ENCODE results near the gene SYK. TPM values are rescaled to one million over a fixed set of nuclear protein-coding genes. Genes with fewer than 3 reads are reported as not detected.

The SYK gene
- total RNA-seq, 1 experiment from 2014 or later, result 5.9 TPM

DNA sequence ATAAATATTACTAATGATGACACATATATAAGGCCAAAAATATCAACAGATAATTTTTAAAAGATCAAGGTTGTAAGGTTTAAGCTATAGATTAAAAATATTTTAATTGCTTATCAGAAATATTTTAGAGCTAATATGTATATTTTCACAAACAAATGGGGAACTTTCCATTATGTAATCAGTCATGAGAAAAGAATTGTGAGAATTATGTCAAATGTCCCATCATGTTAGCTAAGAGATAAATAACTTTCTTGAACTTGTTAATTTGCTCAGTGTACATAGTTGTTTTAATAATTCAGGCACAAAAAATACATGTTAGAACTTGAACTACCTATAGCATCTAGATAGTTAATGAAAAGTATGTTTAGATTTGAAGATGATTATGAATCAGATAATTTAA is 67.7 kb downstream of the SYK start:
- ChIA-PET CTCF (interaction anchor here (0.6 to 2.5 kb wide), 12 partner anchors 10 to 1294 kb away, joined by 3 to 15 read pairs (median 4); no protein-coding TSS in a partner anchor), POLR2A (no interaction called here)
- Mint-ChIP-seq H3K9me3 (ENCODE audit: unreplicated experiment) (no peaks in the 10 kb centered on the region), H3K27ac (ENCODE audit: low read depth, unreplicated experiment) (no peak overlapping the region), H3K27me3 (ENCODE audit: insufficient read depth, unreplicated experiment) (no peaks in the 10 kb centered on the region), H3K4me1 (ENCODE audit: insufficient read depth, unreplicated experiment) (no peaks in the 10 kb centered on the region), H3K4me3 (ENCODE audit: unreplicated experiment) (no peak overlapping the region), H3K36me3 (ENCODE audit: insufficient read depth, unreplicated experiment) (peaks cover 2% of the 10 kb centered on the region)
- no peak for DNase-seq (ENCODE audit: unreplicated experiment)
- intact Hi-C loops (cut with micrococcal nuclease), result no loop called here
- TF ChIP-seq, protein P1, sequence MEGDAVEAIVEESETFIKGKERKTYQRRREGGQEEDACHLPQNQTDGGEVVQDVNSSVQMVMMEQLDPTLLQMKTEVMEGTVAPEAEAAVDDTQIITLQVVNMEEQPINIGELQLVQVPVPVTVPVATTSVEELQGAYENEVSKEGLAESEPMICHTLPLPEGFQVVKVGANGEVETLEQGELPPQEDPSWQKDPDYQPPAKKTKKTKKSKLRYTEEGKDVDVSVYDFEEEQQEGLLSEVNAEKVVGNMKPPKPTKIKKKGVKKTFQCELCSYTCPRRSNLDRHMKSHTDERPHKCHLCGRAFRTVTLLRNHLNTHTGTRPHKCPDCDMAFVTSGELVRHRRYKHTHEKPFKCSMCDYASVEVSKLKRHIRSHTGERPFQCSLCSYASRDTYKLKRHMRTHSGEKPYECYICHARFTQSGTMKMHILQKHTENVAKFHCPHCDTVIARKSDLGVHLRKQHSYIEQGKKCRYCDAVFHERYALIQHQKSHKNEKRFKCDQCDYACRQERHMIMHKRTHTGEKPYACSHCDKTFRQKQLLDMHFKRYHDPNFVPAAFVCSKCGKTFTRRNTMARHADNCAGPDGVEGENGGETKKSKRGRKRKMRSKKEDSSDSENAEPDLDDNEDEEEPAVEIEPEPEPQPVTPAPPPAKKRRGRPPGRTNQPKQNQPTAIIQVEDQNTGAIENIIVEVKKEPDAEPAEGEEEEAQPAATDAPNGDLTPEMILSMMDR (IDR thresholded peaks at IDR 0.05; ENCODE audit: unreplicated experiment), result no peak
- no TSS peak for BruUV-seq (replicated peaks)

DNA sequence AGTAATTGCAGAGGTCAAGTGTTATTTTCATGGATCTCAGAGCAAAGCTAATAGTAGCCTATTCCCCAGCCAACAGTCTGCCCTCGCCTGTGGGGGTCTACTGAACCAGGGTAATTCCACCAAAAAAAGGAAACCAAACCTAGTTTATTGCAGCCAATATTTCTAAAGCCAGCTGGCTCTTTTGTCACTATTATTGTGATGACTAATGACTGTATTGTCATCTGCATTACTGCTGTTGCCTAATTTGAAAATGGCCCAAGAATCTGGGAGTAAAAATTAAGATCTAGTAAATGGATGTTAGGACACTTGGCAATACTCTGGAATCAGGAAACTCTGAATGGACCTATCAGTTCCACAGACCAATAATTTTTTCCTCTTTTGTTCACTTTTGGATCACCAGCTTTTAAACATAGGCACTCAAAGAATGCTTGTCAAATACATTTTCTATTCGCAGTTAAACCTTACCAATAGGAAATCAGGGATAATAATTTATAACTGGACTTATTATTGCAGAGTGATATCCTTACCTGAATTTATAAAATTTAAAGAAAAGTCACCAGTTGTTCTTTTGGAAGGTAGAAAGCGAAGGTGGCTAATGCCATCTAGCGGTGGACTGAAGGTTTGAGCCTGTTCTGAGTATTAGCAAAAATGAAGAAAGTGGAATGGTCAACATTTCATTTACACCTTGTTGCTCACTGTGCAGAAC is 69.2 kb downstream of the SYK start:
- TF ChIP-seq, protein P1 (IDR thresholded peaks at IDR 0.05; ENCODE audit: unreplicated experiment), result peak; percentile 80
- Mint-ChIP-seq H3K27ac (ENCODE audit: low read depth, unreplicated experiment) (no peak overlapping the region), H3K4me3 (ENCODE audit: unreplicated experiment) (no peak overlapping the region), H3K9me3 (ENCODE audit: unreplicated experiment) (no peaks in the 10 kb centered on the region), H3K27me3 (ENCODE audit: insufficient read depth, unreplicated experiment) (no peaks in the 10 kb centered on the region), H3K36me3 (ENCODE audit: insufficient read depth, unreplicated experiment) (peaks cover 6% of the 10 kb centered on the region), H3K4me1 (ENCODE audit: insufficient read depth, unreplicated experiment) (no peaks in the 10 kb centered on the region)
- DNase-seq (ENCODE audit: unreplicated experiment), result peak; percentile 59
- ChIA-PET POLR2A (no interaction called here), CTCF (interaction anchor here (0.6 to 2.5 kb wide), 22 partner anchors 9 to 1277 kb away, joined by 3 to 15 read pairs (median 4); no protein-coding TSS in a partner anchor)
- intact Hi-C loops (cut with micrococcal nuclease), result loop anchor here (1.0 to 10.0 kb wide), 7 partner anchors 98 to 1276 kb away; partner anchors contain the start of gene DIRAS2
- no TSS peak for BruUV-seq (replicated peaks)

DNA sequence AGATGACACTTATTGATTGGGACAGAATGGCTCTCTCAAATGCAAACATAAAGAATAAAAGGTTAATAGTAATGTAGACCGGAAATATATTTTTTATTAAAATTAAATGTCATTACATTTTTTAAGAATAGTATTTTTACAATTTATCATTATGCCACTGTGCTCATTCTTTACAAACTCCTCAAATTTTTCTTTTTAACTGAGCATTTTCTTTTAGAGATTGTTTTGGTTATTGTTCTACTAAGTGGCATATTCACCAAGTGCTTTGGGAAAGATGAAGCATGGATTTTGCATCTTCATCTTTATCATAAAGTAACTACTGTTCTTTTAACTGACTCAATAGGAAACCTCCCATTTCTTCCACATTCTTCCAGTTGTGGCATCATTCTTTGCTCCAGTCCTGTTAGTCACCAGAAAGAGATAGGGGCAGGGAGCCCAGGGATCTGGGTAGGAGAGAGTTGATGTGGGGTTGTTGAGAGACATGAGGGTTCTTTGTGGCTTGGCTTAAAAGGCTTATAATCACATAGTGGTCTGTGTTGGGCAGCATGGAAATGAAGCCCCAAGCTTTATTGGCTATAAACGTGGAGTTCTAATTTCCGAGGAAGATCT is 69.8 kb downstream of the SYK start:
- Mint-ChIP-seq H3K9me3 (ENCODE audit: unreplicated experiment) (no peaks in the 10 kb centered on the region), H3K36me3 (ENCODE audit: insufficient read depth, unreplicated experiment) (peaks cover 6% of the 10 kb centered on the region), H3K27me3 (ENCODE audit: insufficient read depth, unreplicated experiment) (no peaks in the 10 kb centered on the region), H3K4me1 (ENCODE audit: insufficient read depth, unreplicated experiment) (no peaks in the 10 kb centered on the region), H3K27ac (ENCODE audit: low read depth, unreplicated experiment) (no peak overlapping the region), H3K4me3 (ENCODE audit: unreplicated experiment) (no peak overlapping the region)
- POLR2A ChIA-PET, result no interaction called here
- TF ChIP-seq, protein P1 (IDR thresholded peaks at IDR 0.05; ENCODE audit: unreplicated experiment), result no peak
- DNase-seq (ENCODE audit: unreplicated experiment), result no peak
- BruUV-seq (replicated peaks), result no TSS peak
- intact Hi-C loops (cut with micrococcal nuclease), result loop anchor here (1.0 to 10.0 kb wide), 7 partner anchors 99 to 1277 kb away; partner anchors contain the start of gene DIRAS2
- CTCF ChIA-PET, result interaction anchor here (0.6 to 2.6 kb wide), 8 partner anchors 14 to 1273 kb away, joined by 3 to 11 read pairs (median 5); no protein-coding TSS in a partner anchor

- TF ChIP-seq, protein P1 (IDR thresholded peaks at IDR 0.05; ENCODE audit: unreplicated experiment), result no peak
- no peaks in the 10 kb centered on the region for H3K4me1 Mint-ChIP-seq (ENCODE audit: insufficient read depth, unreplicated experiment)
- ChIA-PET POLR2A (no interaction called here), CTCF (interaction anchor here (0.7 to 2.6 kb wide), 7 partner anchors 16 to 1275 kb away, joined by 3 to 10 read pairs (median 3); no protein-coding TSS in a partner anchor)
- H3K9me3 Mint-ChIP-seq (ENCODE audit: unreplicated experiment), result no peaks in the 10 kb centered on the region
- no peaks in the 10 kb centered on the region for H3K27me3 Mint-ChIP-seq (ENCODE audit: insufficient read depth, unreplicated experiment)
- peaks cover 6% of the 10 kb centered on the region for H3K36me3 Mint-ChIP-seq (ENCODE audit: insufficient read depth, unreplicated experiment)
- H3K27ac Mint-ChIP-seq (ENCODE audit: low read depth, unreplicated experiment), result no peak overlapping the region
- H3K4me3 Mint-ChIP-seq (ENCODE audit: unreplicated experiment), result no peak overlapping the region
- intact Hi-C loops (cut with micrococcal nuclease), result loop anchor here (5.0 to 10.0 kb wide), 4 partner anchors 101 to 1278 kb away; no protein-coding TSS in a partner anchor
- no TSS peak for BruUV-seq (replicated peaks)
- no peak for DNase-seq (ENCODE audit: unreplicated experiment)
Measured at GRCh38 chr9:90872835-90873294, 71.2 kb downstream of the SYK start.

Data from MCF 10A (cell line).